Ascending aorta (tissue), 2 donors: ENCODE data around the gene TWIST2. TPM values are rescaled to one million over a fixed set of nuclear protein-coding genes. Genes with fewer than 3 reads are reported as not detected.

ENCODE experiments used
- DNase-seq, 2 donors: peaks; one replicate each; pipeline ENCODE4 v3.0.0-alpha.2; 2019; ENCODE audit warnings: low spot score in 2 of 2
- H3K27ac ChIP-seq, 2 donors: fragments of 200-600 bp; sonication (generic); one replicate each; pipeline ENCODE4 v1.5.1; 2016 to 2017; ENCODE audit warnings: mild to moderate bottlenecking in 1 of 2
- H3K27me3 ChIP-seq: fragments of 200-600 bp; sonication (generic); one replicate; pipeline ENCODE4 v1.5.1; 2017
- H3K36me3 ChIP-seq, 2 donors: fragments of 200-600 bp; sonication (generic); one replicate each; pipeline ENCODE4 v1.5.1; 2016
- H3K4me1 ChIP-seq, 2 donors: fragments of 200-600 bp; sonication (generic); one replicate each; pipeline ENCODE4 v1.5.1; 2016 to 2017; ENCODE audit warnings: mild to moderate bottlenecking in 1 of 2
- H3K4me3 ChIP-seq, 2 donors: fragments of 200-600 bp; sonication (generic); one replicate each; pipeline ENCODE4 v1.5.1; 2016 to 2017; ENCODE audit warnings: mild to moderate bottlenecking in 1 of 2
- H3K9me3 ChIP-seq, 2 donors: fragments of 200-600 bp; sonication (generic); one replicate each; pipeline ENCODE4 v1.5.1; 2016
- intact Hi-C: fragments of 100-400 bp; cut with DNase I; formaldehyde crosslinking; loops from one replicate; pipeline ENCODE4 v1.15.1; 2023
- total RNA-seq: library from RNA; depleted of rRNA; stranded (reverse); fragments of >200 nt; gene quantifications from one replicate; pipeline ENCODE4 v1.1.0, GENCODE V29; 2016
- TF ChIP-seq, protein P1 (sequence below), 3 experiments: fragments of 200-600 bp in 2 of 3; fragments of 450-650 bp in 1 of 3; sonication (generic) in 2 of 3; IDR thresholded peaks; one replicate each; pipeline ENCODE4 v1.5.1; 2016 to 2019; ENCODE audit warnings: antibody characterized with exemption in 3 of 3, mild to moderate bottlenecking in 1 of 3, moderate library complexity in 1 of 3

TWIST2 gene
- total RNA-seq, 1 donor from 2014 or later = 108 TPM

- Histone ChIP-seq H3K36me3 (no peaks in the 10 kb centered on the region), H3K4me3 (no peak overlapping the region), H3K9me3 (no peaks in the 10 kb centered on the region), H3K27me3 (no peaks in the 10 kb centered on the region), H3K4me1 (peaks cover under 1 to 2% of the 10 kb centered on the region in 2 donors), H3K27ac (no peak overlapping the region)
- DNase-seq = no peak
- TF ChIP-seq, protein P1, sequence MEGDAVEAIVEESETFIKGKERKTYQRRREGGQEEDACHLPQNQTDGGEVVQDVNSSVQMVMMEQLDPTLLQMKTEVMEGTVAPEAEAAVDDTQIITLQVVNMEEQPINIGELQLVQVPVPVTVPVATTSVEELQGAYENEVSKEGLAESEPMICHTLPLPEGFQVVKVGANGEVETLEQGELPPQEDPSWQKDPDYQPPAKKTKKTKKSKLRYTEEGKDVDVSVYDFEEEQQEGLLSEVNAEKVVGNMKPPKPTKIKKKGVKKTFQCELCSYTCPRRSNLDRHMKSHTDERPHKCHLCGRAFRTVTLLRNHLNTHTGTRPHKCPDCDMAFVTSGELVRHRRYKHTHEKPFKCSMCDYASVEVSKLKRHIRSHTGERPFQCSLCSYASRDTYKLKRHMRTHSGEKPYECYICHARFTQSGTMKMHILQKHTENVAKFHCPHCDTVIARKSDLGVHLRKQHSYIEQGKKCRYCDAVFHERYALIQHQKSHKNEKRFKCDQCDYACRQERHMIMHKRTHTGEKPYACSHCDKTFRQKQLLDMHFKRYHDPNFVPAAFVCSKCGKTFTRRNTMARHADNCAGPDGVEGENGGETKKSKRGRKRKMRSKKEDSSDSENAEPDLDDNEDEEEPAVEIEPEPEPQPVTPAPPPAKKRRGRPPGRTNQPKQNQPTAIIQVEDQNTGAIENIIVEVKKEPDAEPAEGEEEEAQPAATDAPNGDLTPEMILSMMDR (IDR thresholded peaks at IDR 0.05) = no peak
- intact Hi-C loops = no loop called here
Observed at GRCh38 chr2:238900511-238900910, 52.6 kb downstream of the TWIST2 start.

DNA sequence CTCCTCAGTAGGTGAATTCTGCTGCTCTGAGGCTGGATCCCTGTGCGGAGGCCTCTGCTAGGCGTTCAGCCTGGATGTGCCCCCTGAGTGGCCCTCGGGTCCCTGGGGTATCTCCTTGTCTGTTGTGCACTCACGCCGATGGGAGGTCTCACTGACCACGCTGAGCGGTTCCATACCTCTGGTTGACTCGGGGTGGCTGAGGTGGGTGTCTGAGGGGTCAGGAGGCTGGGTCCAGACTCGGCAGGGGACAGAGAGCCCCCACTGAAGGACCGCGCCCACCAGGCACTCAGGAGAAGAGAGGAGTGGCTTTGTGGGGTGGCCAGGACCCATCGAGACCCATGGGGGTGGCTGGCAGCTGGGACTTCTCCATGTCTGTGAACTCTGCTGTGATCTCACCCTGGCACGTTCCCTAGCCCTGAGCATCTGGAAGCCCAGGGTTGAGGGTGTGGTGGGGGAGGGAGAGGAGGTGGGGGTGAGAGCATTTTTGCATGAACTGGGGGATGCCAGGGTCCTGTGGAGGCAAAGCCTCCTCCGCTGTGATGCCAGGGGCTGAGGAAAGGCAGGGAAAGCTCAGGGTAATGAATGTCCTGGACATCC lies 53.7 kb downstream of the TWIST2 start:
- DNase-seq = no peak
- Histone ChIP-seq H3K27ac (no peak overlapping the region), H3K4me1 (no peaks in the 10 kb centered on the region), H3K36me3 (no peaks in the 10 kb centered on the region), H3K9me3 (no peaks in the 10 kb centered on the region), H3K4me3 (no peak overlapping the region), H3K27me3 (no peaks in the 10 kb centered on the region)
- TF ChIP-seq, protein P1 (IDR thresholded peaks at IDR 0.05) = no peak
- intact Hi-C loops = no loop called here

DNA sequence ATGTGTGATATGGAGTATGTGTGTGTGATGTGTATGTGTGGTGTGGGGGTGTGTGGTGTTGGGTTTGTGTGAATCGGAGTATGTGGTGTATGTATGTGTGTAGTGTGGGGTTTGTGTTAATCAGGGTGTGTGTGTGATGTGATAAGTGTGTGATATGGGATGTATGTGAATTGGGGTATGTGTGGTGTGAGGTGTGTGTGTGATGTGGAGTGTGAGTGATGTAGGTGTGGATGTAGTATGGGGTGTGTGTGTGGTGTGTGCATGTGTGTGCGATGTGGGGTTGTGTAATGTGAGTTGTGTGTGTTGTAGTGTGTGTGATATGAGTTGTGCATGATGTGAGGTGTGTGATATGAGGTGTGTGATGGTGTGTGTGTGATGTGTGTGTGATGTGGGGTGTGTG lies 54.4 kb downstream of the TWIST2 start:
- Histone ChIP-seq H3K9me3 (no peaks in the 10 kb centered on the region), H3K27me3 (no peaks in the 10 kb centered on the region), H3K4me1 (no peaks in the 10 kb centered on the region), H3K4me3 (no peak overlapping the region), H3K27ac (no peak overlapping the region), H3K36me3 (no peaks in the 10 kb centered on the region)
- DNase-seq = no peak
- TF ChIP-seq, protein P1 (IDR thresholded peaks at IDR 0.05) = no peak
- intact Hi-C loops = no loop called here

- H3K9me3 ChIP-seq = no peaks in the 10 kb centered on the region
- H3K4me3 ChIP-seq = no peak overlapping the region
- no peak overlapping the region for H3K27ac ChIP-seq
- DNase-seq = no peak
- H3K36me3 ChIP-seq = no peaks in the 10 kb centered on the region
- intact Hi-C loops = no loop called here
- TF ChIP-seq, protein P1 (IDR thresholded peaks at IDR 0.05) = no peak
- no peaks in the 10 kb centered on the region for H3K27me3 ChIP-seq
- H3K4me1 ChIP-seq = no peaks in the 10 kb centered on the region
Observed at GRCh38 chr2:238903141-238903540, 55.3 kb downstream of the TWIST2 start.

DNA sequence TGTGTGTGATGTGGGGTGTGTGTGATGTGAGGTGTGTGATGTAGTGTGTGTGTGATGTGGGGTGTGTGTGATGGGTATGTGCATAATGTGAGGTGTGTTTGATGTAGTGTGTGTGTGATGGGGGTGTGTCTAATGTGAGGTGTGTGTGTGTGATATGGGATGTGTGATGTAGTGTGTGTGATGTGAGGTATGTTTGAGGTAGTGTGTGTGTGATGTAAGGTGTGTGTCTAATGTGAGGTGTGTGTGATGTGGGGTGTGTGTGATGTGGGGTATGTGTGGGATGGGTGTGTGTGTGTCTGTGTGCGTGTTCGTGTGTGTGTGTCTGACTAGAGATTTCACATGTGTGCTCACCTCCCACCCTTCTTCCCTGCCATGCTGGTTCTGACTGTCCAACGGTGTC lies 56.3 kb downstream of the TWIST2 start:
- no peaks in the 10 kb centered on the region for H3K4me1 ChIP-seq
- no peaks in the 10 kb centered on the region for H3K27me3 ChIP-seq
- no peak overlapping the region for H3K27ac ChIP-seq
- H3K9me3 ChIP-seq = no peaks in the 10 kb centered on the region
- H3K4me3 ChIP-seq = no peak overlapping the region
- intact Hi-C loops = no loop called here
- no peak for DNase-seq
- TF ChIP-seq, protein P1 (IDR thresholded peaks at IDR 0.05) = no peak
- H3K36me3 ChIP-seq = no peaks in the 10 kb centered on the region

DNA sequence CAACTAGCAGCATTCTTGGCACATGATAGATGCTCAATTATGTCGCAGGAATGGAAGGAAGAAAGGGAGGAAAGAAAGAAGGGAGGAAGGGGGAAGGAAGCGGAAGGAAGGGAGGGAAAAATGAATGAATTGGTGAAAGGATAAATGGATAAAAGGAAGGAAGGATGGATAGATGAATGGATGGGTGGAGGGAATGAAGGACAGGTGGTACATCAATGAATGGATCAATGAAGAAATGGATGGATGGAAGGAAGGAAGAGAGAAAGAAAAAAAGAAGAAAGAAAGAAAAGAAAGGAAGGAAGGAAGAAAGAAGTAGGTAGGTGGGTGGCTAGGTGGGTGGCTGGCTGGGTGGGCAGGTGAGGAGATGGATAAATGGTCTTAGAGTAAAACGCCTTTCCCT lies 56.8 kb downstream of the TWIST2 start:
- no peak for DNase-seq
- H3K27ac ChIP-seq = no peak overlapping the region
- no peak overlapping the region for H3K4me3 ChIP-seq
- H3K27me3 ChIP-seq = no peaks in the 10 kb centered on the region
- no peaks in the 10 kb centered on the region for H3K9me3 ChIP-seq
- intact Hi-C loops = no loop called here
- TF ChIP-seq, protein P1 (IDR thresholded peaks at IDR 0.05) = no peak
- no peaks in the 10 kb centered on the region for H3K4me1 ChIP-seq
- no peaks in the 10 kb centered on the region for H3K36me3 ChIP-seq
